22Rv1 (cell line): ENCODE data around the gene MRPL27.

Experiments
- H3K27ac ChIP-seq: fragments of 450-650 bp; 2 replicates; pipeline ENCODE4 v1.5.1; 2017
- CTCF ChIP-seq: fragments of 450-650 bp; IDR thresholded peaks from 2 replicates; pipeline ENCODE4 v1.5.1; 2017; ENCODE audit warnings: mild to moderate bottlenecking
- ZFX ChIP-seq: fragments of 450-650 bp; IDR thresholded peaks from 2 replicates; pipeline ENCODE4 v1.6.1; 2017; ENCODE audit warnings: antibody characterized with exemption, borderline replicate concordance

The MRPL27 gene

DNA sequence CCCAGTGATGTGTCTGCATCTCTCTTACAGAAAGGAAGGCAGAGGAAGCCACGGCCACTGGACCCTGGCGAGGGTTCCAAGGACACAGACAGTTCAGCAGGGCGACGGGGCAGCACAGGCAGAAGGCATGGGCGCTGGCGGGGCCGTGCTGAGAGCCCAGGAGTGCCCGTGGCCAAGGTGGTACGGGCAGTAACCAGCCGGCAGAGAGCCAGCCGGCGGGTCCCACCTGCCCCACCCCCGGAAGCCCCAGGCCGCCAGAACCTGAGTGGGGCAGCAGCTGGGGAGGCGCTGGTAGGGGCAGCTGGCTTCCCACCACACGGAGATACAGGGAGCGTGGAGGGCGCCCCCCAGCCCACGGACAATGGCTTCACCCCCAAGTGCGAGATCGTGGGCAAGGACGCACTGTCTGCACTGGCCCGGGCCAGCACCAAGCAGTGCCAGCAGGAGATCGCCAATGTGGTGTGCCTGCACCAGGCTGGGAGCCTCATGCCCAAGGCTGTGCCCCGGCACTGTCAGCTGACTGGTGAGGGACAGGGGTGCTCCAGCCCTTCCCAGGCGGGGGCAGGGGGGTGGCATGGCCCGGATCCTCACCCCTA lies 19.3 kb downstream of the MRPL27 start:
- no peak overlapping the region for H3K27ac ChIP-seq
- TF ChIP-seq CTCF = no peak
- no peak for TF ChIP-seq ZFX

DNA sequence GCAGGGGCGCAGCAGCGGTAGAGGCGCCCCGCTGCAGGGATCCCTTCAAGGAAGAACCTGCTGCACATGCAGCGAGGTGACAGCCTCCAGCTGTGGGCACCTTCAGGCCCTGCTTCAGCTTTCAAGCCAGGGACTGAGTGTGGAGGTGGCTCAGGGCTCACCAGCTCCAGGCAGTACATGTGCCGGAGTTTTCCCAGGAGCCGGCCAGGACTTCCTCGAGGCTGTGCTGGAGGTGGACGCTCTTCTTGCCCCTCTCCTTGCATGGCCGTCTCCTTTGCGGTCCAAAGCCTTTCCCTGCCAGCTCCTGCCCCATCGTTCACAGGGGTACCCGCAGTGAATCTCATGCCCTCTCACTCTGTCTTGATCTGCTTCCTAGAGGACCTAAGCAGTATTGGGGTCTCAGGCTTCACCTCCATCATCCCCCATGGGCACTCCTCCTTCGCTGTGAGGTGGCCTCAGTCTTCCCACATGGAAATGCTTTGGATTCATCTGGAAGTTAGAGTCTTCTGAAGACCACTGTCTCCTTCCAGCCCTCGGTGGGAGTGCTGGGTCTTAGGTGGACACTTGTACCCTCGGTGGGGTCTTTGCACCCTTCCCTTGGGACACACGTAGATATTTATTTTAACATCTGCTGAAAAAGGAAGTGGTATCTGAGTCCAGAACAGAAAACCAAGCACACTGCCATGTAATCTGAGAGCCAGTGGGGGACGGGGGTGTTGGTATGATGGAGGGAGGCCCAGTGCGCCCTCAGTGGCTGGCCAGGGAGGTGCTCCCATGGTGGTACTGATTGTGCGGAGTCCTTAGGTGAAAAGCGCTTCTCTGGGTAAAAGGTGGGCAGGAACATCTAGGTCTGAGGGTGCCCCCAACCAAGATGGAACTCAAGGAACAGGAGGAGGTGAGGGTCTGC lies 20.0 kb downstream of the MRPL27 start:
- TF ChIP-seq CTCF = no peak
- no peak for TF ChIP-seq ZFX
- no peak overlapping the region for H3K27ac ChIP-seq

- no peak overlapping the region for H3K27ac ChIP-seq
- TF ChIP-seq CTCF = no peak
These were observed 20.8 kb downstream of the MRPL27 start for GRCh38 chr17:50352072-50352692.

GRCh38 chr17:50350733-50351132 lies 22.3 kb downstream of the MRPL27 start:
- no peak overlapping the region for H3K27ac ChIP-seq
- TF ChIP-seq CTCF (no peak), ZFX (no peak)

DNA sequence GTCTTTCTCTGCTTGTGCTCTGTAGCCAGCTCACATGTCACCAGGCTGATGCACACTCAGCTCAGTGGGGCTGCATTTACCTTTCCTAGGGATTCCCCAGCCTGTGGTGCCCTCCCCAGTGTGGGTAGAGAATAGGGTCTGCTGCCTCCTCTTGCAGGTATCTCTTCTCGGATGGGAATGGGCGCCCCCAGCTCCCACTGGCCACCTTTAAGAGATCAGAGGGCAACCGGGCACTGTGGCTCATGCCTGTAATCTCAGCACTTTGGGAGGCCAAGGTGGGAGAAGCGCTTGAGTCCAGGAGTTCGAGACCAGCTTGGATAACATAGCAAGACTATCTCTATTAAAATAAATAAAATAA lies 23.8 kb downstream of the MRPL27 start:
- H3K27ac ChIP-seq = no peak overlapping the region
- TF ChIP-seq ZFX = no peak
- TF ChIP-seq CTCF = no peak

DNA sequence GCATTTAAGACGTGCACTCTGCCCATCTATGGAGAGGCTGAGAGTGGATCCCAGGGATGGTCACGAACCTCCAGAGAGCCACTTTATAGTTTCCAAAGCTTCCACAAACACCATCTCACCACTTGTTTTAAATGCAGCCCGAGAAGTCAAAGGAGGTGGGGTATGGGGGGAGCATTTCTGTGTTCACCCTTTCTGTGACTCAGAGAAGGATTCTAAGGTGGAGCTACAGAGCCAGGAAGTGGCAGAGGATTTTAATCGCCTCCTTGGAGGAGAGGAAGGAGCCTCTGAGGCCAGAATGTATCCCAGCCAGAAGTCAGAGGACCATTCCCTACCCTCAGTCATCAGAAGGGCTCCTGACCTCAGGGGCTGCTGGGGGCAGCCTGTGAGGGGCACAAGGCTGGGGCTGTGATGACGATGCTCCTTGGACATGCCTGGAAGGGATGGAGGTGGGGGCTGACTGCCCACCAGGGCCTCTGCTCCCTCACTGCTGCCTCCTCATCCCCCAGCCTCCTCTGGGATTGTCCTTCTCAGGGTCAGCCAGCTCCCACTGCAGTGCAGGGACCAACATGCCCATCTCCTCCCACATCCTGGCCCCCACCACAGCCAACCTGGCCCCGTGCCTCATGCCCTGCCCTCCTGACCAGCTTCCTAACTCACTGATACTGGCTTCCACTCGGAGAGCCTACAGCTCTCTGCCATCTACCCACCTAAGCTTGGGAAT lies 24.3 kb downstream of the MRPL27 start:
- H3K27ac ChIP-seq = no peak overlapping the region
- TF ChIP-seq ZFX (no peak), CTCF (no peak)
